Heart left ventricle (tissue), 13 donors: Measurements from ENCODE around the gene GPR156.

Experiments used
- CTCF ChIP-seq, 12 donors: fragments of 200-600 bp; sonication (generic) in 4 of 12; IDR thresholded peaks; one replicate each; pipeline versions ENCODE4 v1.5.0 to v1.8.0; 2018 to 2022; ENCODE audit warnings: antibody characterized with exemption in 12 of 12, mild to moderate bottlenecking in 5 of 12
- POLR2A ChIP-seq, 2 donors: fragments of 450-650 bp; IDR thresholded peaks; one replicate each; pipeline ENCODE4 v1.6.1; 2017; ENCODE audit warnings: antibody characterized with exemption in 2 of 2, mild to moderate bottlenecking in 2 of 2, moderate library complexity in 2 of 2
- donor health status: ischemic (EF 13 %, LVEDD 7.1; RV severe dilation, severe dysfunction).
- donor health status: DM: no; HTN: yes; CAD: no.
- donor health status: DM: no; HTN: no; CAD: no.
- donor health status: ischemic (EF 25% LVEDD 6.9; RV normal size, moderate dysfunction).
- donor health status: ischemic (EF 25% LVEDD 5.7; RV mildly dilated, moderate dysfunction).
- donor health status: ischemic (EF 35%, LVEDD 5.7; RV mildly dilated, moderate dysfunction).
- donor health status: nonischemic (EF 11% LVEDD 7.7; RV severe dilation, severe dysfunction).
- donor health status: DM: yes; HTN: yes; CAD: no.
- donor health status: PGD.
- donor health status: ischemic (EF 29% LVEDD 5.4; RV normal size, mild dysfunction).
- donor health status: nonischemic (EF 23%, LVEDD 6.1; RV moderate dilation, normal function).

- TF ChIP-seq POLR2A (IDR thresholded peaks at IDR 0.05) = no peak
- no peak for TF ChIP-seq CTCF (IDR thresholded peaks at IDR 0.05)
These were observed 159.0 kb downstream of the GPR156 start for GRCh38 chr3:120125992-120126391.
